Right hindlimb (tissue), 1 donor: ENCODE measurements around the gene GNL1.
"Not testable (repeated sequence)": the region's sequence is repeated elsewhere in the genome, so short reads cannot be mapped to it uniquely, and the experiment has no call there.

ENCODE experiments used
- DNase-seq: peaks from one replicate; pipeline ENCODE4 v3.0.0-alpha.2; 2018

The GNL1 gene

DNA sequence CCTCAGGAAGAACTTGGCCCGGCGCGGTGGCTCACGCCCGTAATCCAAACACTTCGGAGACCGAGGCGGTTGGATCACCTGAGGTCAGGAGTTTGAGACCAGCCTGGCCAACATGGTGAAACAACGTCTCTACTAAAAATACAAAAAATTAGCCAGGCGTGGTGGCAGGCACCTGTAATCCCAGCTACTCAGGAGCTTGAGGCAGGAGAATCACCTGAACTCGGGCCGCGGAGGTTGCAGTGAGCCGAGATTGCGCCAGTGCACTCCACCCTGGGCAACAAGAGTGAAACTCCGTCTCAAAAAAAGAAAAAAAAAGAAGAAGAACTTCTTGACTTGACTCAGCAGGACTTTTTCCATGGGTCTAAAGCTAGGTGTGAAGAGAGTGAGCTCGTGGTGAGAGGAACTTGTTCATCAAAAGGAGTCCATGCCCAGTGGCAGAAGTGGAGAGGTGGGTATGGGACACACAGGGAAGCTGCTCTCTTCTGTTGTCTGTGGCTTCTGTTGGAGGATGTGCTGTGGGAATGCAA lies 26.9 kb downstream of the GNL1 start:
- DNase-seq, result not testable (repeated sequence)

DNA sequence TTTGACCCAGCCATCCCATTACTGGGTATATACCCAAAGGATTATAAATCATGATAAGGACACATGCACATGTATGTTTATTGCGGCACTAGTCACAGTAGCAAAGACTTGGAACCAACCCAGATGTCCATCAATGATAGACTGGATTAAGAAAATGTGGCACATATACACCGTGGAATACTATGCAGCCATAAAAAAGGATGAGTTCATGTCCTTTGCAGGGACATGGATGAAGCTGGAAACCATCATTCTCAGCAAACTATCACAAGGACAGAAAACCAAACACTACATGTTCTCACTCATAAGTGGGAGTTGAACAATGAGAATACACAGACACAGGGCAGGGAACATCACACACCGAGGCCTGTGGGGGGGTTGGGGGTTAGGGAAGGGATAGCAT lies 29.8 kb downstream of the GNL1 start:
- DNase-seq, result not testable (repeated sequence)

DNA sequence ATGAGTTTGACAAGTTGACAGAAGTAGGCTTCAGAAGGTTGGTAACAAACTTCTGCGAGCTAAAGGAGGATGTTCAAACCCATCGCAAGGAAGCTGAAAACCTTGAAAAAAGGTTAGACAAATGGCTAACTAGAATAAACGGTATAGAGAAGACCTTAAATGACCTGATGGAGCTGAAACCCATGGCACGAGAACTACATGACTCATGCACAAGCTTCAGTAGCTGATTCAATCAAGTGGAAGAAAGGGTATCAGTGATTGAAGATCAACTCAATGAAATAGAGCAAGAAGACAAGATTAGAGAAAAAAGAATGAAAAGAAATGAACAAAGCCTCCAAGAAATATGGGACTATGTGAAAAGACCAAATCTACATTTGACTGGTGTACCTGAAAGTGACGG lies 34.3 kb downstream of the GNL1 start:
- DNase-seq, result not testable (repeated sequence)

DNA sequence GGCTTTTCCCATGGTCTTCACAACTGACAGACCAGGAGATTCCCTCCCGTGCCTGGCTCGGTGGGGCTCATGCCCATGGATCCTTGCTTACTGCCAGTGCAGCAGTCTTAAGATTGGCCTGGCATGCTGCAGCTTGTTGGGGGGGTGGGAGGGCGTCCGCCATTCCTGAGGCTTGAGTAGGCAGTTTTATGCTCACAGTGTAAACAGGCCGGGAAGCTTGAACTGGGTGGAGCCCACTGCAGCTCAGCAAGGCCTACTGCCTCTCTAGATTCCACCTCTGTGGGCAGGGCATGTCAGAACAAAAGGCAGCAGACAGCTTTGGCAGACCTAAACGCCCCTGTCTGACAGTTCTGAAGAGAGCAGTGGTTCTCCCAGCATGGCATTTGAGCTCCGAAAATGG lies 35.2 kb downstream of the GNL1 start:
- not testable (repeated sequence) for DNase-seq

- no peak for DNase-seq
These were observed 35.8 kb downstream of the GNL1 start for GRCh38 chr6:30520522-30520921.

- DNase-seq, result not testable (repeated sequence)
These were observed 37.7 kb downstream of the GNL1 start for GRCh38 chr6:30518505-30519145.

DNA sequence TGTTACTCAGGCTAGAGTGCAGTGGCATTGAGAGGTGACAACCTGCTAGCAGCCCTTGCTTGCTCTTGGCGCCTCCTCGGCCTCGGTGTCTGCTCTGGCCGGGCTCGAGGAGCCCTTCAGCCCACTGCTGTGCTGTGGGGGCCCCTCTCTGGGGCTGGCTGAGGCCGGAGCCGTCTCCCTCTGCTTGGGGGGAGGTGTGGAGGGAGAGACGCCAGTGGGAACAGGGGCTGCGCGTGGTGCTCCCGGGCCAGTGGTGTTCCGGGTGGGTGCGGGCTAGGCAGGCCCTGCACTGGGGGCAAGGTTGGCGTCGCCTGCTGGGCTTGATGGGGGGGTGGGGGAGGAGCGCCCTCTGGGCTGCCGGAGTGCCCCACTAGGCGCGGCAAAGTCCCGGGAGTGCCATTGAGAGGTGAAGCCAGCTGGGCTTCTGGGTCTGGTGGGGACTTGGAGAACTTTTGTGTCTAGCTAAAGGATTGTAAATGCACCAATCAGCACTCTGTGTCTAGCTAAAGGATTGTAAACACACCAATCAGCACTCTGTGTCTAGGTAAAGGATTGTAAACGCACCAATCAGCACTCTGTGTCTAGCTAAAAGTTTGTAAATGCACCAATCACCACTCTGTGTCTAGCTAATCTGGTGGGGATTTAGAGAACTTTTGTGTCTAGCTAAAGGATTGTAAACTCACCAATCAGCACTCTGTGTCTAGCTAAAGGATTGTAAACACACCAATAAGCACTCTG lies 38.4 kb downstream of the GNL1 start:
- not testable (repeated sequence) for DNase-seq

DNA sequence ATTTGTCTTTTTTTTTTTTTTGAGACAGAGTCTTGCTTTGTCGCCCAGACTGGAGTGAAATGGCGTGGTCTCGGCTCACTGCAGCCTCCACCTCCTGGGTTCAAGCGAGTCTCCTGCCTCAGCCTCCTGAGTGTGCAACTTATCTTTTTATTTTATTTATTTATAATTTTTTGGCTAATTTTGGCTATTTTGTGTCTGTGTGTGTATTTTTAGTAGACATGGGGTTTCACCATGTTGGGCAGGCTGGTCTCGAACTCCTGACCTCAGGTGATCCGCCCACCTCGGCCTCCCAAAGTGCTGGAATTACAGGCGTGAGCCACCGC lies 39.6 kb downstream of the GNL1 start:
- DNase-seq, result not testable (repeated sequence)

DNA sequence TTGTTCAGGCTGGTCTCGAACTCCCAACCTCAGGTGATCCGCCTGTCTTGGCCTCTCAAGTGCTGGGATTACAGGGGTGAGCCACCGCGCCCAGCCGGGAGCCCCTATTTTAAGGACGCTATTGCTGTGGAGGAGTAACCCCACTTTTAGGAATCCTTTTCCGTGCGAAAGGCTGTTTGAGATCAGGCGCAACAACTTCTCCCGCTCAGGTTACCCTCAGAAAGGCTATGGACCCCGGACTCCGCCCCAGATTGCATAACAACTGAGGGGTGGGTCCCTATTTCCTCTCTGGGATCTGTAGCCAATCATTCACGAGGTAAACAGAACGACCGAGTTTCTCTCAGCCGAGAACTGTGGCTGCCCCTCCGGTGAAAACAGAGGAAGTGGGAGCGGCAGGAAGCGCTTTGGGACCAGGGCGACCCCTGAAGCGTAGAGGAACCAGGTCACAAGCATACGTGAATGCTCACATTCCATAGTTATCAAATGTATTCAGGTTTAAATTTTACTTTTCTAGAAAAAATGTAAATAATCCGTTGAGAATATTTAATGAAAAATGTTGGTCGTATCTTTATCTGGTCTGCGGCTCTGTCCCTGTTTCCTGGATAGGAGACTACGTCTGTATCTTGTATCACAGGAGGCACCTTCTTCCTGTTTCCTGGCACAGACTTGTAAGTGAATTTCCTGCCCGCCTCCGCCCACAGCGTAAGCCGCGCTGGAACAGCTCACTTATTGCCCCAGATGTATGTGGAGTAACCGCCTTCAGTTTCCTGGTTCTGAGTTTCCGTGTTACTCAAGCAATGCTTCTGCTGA lies 40.1 kb downstream of the GNL1 start:
- DNase-seq, result peak; percentile 89

GRCh38 chr6:30515106-30515505 lies 41.2 kb downstream of the GNL1 start:
- DNase-seq, result no peak

- no peak for DNase-seq
These were observed 42.8 kb downstream of the GNL1 start for GRCh38 chr6:30513451-30513850.

- no peak for DNase-seq
These were observed 45.1 kb downstream of the GNL1 start for GRCh38 chr6:30511169-30511546.

DNA sequence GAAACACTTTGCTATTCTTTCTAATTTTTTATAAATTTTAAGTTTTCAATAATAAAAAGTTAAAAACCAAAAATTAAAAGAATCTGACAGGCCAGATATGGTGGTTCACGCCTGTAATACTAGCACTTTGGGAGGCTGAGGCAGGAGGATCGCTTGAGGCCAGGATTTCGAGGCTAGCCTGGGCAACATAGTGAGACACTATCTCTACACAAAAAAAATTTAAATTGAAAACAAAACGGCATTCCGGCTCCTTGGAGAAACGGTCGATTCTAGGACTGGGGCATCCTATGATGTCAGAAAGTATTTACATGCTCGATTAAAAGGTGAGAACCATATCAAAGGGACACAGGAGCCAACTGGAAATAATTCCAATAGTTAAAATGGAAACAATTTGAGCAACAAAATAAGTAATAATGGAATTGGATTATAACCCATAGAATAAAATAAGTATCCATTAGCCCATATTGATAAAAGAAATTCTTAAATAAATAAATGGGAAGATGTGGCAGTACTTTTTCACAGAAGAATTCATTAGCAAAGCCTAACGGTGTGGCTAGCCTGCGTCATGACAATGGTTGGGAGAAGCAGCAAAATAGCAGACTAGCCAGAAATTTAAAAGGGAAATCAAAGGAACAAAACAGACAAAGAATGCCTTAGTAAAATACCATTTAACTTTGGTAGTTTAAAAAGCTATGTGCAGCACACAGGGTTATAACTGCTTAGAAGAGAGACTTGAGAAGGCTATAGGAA lies 45.7 kb downstream of the GNL1 start:
- DNase-seq, result no peak

GRCh38 chr6:30508890-30509736 lies 47.2 kb downstream of the GNL1 start:
- DNase-seq, result no peak

GRCh38 chr6:30507849-30508827 lies 48.2 kb downstream of the GNL1 start:
- no peak for DNase-seq

GRCh38 chr6:30500421-30501355 lies 55.6 kb downstream of the GNL1 start:
- no peak for DNase-seq

DNA sequence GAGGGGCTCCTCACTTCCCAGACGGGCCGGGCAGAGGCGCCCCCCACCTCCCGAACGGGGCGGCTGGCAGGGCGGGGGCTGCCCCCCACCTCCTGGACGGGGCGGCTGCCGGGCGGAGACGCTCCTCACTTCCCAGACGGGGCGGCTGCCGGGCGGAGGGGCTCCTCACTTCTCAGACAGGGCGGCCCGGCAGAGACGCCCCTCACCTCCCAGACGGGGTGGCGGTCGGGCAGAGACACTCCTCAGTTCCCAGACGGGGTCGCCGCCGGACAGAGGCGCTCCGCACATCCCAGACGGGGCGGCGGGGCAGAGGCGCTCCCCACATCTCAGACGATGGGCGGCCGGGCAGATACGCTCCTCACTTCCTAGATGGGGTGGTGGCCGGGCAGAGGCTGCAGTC lies 57.6 kb downstream of the GNL1 start:
- DNase-seq, result not testable (repeated sequence)

- DNase-seq, result no peak
These were observed 58.6 kb downstream of the GNL1 start for GRCh38 chr6:30497714-30498113.

DNA sequence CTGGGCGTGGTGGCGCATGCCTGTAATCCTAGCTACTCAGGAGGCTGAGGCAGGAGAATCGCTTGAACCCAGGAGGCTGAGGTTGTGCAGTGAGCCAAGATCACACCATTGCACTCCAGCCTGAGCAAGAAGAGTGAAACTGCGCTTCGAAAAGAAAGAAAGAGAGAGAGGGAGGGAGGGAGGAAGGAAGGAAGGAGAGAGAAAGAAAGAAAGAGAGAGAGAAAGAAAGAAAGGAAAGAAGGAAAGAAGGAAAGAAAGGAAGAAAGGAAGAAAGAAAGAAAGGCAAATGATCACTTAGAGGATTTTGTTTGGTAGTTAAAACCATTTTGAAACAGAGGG lies 59.1 kb downstream of the GNL1 start:
- DNase-seq, result not testable (repeated sequence)

GRCh38 chr6:30495993-30496392 lies 60.3 kb downstream of the GNL1 start:
- DNase-seq, result no peak
